HG02763 (cell line): Measurements from ENCODE around the gene CENPE.
A peak's percentile ranks its signal among the peaks of the same experiment; 100 is the strongest.
"Not testable (repeated sequence)": the region's sequence is repeated elsewhere in the genome, so short reads cannot be mapped to it uniquely, and the experiment has no call there.

ENCODE experiments used
- ATAC-seq: cut with Tn5 transposase; IDR thresholded peaks from one replicate; pipeline ENCODE4 v1.9.1; 2021; ENCODE audit warnings: mild to moderate bottlenecking, moderate library complexity; ENCODE audit not compliant: unreplicated experiment

CENPE gene

DNA sequence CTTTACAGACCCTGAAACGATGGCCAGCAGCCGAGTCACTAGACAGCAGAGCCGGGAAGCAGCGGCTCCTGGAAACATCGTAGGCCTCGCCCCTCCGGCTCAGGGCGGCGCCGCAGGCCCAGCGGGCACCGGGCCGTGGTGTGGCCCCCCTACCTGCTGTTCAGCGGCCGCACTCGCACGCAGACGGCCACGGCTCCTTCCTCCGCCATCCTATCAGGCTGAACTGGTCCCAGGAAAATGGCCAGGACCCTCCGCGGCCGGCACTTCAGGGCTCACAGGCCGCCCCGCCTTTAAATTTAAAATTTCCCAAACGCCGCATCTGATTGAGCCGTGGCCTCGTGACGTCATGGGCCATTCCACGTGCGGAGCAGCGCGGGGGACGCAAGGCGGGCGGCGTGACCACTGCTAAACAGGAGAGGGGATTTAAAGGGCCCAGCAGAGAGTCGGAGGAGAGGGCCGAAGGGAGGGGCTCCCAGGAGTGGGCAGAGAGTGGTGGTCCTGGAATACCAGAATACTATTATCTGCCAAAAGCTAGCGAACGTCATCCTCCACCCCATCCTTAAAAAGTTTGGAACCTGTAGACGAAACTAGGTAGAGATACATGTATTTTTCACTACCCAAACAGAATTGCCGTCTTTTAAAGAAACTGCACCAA lies at the start of gene CENPE:
Gene CENPE, minus strand, starts transcription at position 233 of the 655 bp plus-strand sequence. Its CDS starts 24 bp downstream, at position 209.
- ATAC-seq = peak; percentile 96

GRCh38 chr4:103244251-103244650 lies 46.1 kb upstream of the CENPE start:
- no peak for ATAC-seq

- ATAC-seq = not testable (repeated sequence)
Measured at GRCh38 chr4:103230938-103231337, 32.8 kb upstream of the CENPE start.

- ATAC-seq = not testable (repeated sequence)
Measured at GRCh38 chr4:103223556-103223955, 25.4 kb upstream of the CENPE start.

GRCh38 chr4:103207673-103208072 lies 9.5 kb upstream of the CENPE start:
- ATAC-seq = no peak

- no peak for ATAC-seq
Measured at GRCh38 chr4:103204111-103204510, 6.0 kb upstream of the CENPE start.

GRCh38 chr4:103201724-103202123 lies 3.6 kb upstream of the CENPE start:
- no peak for ATAC-seq

DNA sequence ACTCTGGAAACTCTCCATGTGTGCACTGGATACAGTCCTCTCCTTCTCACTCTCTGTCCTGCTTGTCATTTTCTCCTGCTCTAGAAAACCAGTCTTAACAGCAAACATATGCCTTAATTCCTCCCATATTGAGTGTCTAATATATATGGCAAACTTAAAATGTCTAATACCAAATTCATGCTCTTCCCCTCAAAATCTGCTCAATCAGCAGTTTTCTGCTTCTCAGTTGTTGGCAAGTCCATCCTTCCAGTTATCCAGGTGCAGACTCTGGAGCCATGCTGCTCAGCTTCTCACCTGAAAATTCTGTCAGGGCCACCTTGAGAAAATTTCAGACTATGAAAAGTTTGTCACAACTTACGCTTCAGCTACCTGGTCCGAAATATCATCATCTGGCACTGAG lies 3.1 kb upstream of the CENPE start:
- no peak for ATAC-seq

- ATAC-seq = no peak
Measured at GRCh38 chr4:103199009-103199408, 866 bp upstream of the CENPE start.

- ATAC-seq = peak; percentile 36
Measured at GRCh38 chr4:103197765-103198110, 405 bp downstream of the CENPE start.

DNA sequence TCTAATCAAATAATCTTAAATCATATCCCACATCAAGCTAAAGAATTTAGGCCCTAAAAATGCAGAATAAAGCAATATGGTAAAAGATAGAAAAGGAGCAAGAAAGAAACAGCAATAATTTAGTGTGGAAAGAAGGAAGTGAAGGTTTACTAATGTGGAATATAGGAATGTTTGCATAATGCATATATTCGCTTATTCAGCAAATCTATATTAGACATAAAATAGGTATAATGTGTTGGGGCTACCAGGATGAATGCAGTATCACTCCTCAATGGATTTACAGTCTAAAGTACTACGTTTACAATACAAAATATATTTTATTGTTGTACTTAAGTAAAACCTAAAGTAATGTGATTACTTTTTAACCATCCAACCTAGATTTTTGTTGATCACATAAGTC lies 4.7 kb downstream of the CENPE start:
- ATAC-seq = no peak

DNA sequence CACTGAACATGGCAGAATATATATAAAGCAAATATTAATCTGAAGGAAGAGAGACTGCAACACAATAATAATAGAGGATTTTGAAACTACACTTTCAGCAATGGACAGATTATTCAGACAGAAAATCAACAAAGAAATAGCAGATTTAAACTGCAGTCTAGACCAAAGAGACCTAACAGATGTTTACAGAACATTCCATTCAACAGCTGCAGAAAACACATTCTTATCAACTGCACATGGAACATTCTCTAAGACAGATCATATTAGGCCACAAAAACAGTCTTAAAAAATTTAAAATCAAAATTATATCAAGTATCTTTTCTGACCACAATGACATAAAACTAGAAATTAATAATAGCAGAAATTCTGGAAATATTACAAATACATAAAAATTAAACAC lies 27.1 kb downstream of the CENPE start:
- no peak for ATAC-seq

- not testable (repeated sequence) for ATAC-seq
Measured at GRCh38 chr4:103169750-103170149, 28.4 kb downstream of the CENPE start.

GRCh38 chr4:103168993-103169392 lies 29.1 kb downstream of the CENPE start:
- no peak for ATAC-seq

DNA sequence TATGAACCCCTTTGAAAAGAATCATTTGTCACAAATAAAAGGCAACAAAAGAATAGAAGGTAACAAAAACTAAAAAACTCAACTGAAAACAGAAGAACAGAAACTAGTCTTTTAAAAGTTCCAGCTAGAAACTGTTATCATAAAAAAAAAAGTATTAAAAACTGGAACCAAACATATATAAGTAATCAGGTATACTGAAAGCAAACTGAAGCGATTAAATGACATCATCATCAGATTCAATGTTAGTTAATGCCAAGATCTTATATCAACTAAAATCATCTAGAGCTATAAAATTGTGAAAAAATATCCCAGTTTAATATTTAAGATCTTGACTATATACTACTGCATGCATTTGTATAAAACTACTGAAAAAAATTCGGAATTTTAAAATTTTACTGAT lies 36.0 kb downstream of the CENPE start:
- no peak for ATAC-seq

DNA sequence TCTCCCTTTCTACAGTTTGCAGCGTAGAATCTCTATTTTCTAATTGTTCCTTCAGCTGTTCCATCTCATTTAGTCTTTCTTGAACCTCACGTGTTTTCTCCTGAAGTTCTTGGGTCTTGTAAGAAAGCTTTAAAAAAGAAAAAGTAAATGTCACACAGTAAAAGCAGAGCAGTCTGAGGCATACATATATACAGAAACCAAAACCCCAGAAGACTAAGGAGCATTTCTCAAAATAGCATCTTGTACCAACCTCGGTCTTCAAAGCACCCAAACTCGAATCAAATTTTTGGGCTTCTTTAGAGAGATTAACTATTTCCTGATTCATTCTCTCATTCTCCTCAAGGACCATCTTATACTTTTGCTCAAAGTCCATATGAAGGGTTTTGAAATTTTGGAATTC lies 39.4 kb downstream of the CENPE start:
- no peak for ATAC-seq

DNA sequence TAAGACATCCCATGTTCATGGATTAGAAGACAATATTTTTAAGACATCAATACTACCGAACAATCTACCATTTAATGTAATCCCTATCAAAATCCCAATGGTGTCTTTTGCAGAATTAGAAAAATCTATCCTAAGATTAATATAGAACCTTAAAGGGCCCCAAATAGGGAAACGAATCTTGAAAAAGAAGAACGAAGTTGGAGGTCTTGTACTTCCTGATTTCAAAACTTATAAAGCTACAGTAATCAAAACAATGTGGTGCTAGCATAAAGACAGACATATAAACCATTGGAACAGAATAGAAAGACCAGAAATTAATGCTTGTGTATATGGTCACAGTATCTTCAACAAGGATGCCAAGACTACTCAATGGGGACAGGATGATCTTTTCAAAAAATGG lies 42.0 kb downstream of the CENPE start:
- ATAC-seq = no peak

GRCh38 chr4:103152381-103152780 lies 45.8 kb downstream of the CENPE start:
- no peak for ATAC-seq

DNA sequence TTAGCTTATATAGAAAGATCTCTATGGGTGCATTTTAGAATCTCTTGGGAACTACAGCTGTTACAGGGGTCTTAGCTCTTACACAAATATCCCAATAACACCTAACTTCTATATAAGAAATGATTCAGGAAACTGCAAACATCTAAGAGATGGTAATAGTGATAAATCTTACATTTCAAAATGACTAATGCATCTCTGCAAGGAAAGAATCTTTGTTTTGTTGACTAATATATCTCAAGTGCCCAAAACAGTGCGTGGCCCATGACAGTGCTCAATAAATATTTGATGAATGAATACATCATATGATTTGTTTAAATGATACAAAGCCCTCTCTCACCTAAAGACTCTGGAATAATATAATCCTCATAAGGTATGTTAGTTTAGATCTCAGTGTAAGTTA lies 47.5 kb downstream of the CENPE start:
- no peak for ATAC-seq

GRCh38 chr4:103144926-103145325 lies 53.2 kb downstream of the CENPE start:
- ATAC-seq = no peak

- no peak for ATAC-seq
Measured at GRCh38 chr4:103137446-103137827, 60.7 kb downstream of the CENPE start.

DNA sequence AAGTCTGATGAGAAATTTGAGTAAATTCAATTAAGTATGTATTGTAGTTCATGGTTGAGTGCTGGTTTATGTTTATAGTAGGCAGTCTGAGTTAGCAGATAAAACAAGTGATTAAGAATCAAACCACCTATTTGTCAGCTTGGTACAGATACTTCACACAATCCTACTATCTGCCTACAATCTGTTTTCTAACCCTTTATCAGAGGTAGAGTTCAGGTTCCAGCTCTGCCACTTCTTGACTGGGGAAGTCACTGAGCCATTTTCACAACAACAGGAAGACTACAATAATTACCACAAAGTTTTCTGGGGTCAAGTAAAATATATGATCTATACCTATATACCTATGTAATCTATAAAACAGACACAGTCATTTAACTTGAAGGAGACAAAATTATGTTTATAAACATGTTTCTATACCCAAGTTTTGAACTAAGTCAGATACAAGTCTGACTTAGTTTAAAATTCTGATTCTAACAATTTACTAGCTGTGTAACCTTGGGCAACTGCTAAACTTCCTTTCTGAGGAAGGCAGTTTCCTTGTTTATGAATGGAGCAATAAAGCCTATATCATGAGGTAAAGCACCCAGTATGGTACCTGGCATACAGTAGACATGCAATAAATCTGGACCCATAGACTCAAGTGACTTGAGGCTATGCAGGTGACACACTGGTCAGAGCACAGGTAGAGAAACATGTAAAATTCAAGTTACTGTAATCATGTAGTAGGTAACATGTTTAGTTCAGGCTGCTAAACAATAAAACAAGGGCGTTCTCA lies 61.3 kb downstream of the CENPE start:
- ATAC-seq = no peak

GRCh38 chr4:103129174-103129573 lies 69.0 kb downstream of the CENPE start:
- no peak for ATAC-seq
